ENCODE measurements around the gene COPS9.
A peak's percentile ranks its signal among the peaks of the same experiment; 100 is the strongest.

Gene COPS9

GRCh38 chr2:240147382-240147781 lies 11.3 kb upstream of the COPS9 start:
- no peak for DNase-seq

GRCh38 chr2:240146627-240147278 lies 10.6 kb upstream of the COPS9 start:
- DNase-seq = no peak

GRCh38 chr2:240146141-240146561 lies 10.0 kb upstream of the COPS9 start:
- DNase-seq = no peak

- no peak for DNase-seq
Measured at GRCh38 chr2:240145461-240145860, 9.4 kb upstream of the COPS9 start.

- DNase-seq = no peak
Measured at GRCh38 chr2:240144649-240145261, 8.7 kb upstream of the COPS9 start.

- DNase-seq = peak; percentile 96
Measured at GRCh38 chr2:240143801-240144648, 7.9 kb upstream of the COPS9 start.

GRCh38 chr2:240143276-240143675 lies 7.2 kb upstream of the COPS9 start:
- DNase-seq = no peak

- DNase-seq = no peak
Measured at GRCh38 chr2:240142859-240143258, 6.8 kb upstream of the COPS9 start.

GRCh38 chr2:240142256-240142775 lies 6.2 kb upstream of the COPS9 start:
- DNase-seq = no peak

- DNase-seq = no peak
Measured at GRCh38 chr2:240141736-240142135, 5.6 kb upstream of the COPS9 start.

- no peak for DNase-seq
Measured at GRCh38 chr2:240140920-240141319, 4.8 kb upstream of the COPS9 start.

- no peak for DNase-seq
Measured at GRCh38 chr2:240140511-240140910, 4.4 kb upstream of the COPS9 start, which contains the start of gene OTOS. Gene OTOS, minus strand, starts transcription at chr2:240140658. Its CDS starts 332 bp downstream, at chr2:240140326.

- no peak for DNase-seq
Measured at GRCh38 chr2:240139666-240140393, 3.7 kb upstream of the COPS9 start.

GRCh38 chr2:240139011-240139441 lies 2.9 kb upstream of the COPS9 start:
- DNase-seq = no peak

GRCh38 chr2:240138254-240138984 lies 2.3 kb upstream of the COPS9 start:
- peak; percentile 61 for DNase-seq

- DNase-seq = peak; percentile 6
Measured at GRCh38 chr2:240137596-240138253, 1.6 kb upstream of the COPS9 start.

- no peak for DNase-seq
Measured at GRCh38 chr2:240136671-240137292, 677 bp upstream of the COPS9 start.

- peak; percentile 54 for DNase-seq
Measured at GRCh38 chr2:240135706-240136012, 446 bp downstream of the COPS9 start.

- DNase-seq = no peak
Measured at GRCh38 chr2:240134956-240135520, 1.1 kb downstream of the COPS9 start.

GRCh38 chr2:240134466-240134865 lies 1.6 kb downstream of the COPS9 start:
- DNase-seq = no peak

GRCh38 chr2:240133401-240133800 lies 2.7 kb downstream of the COPS9 start:
- no peak for DNase-seq

All from 8988T (cell line).